ENCODE measurements around the gene TTC27.
"Not testable (repeated sequence)": the region's sequence is repeated elsewhere in the genome, so short reads cannot be mapped to it uniquely, and the experiment has no call there.

Gene TTC27

DNA sequence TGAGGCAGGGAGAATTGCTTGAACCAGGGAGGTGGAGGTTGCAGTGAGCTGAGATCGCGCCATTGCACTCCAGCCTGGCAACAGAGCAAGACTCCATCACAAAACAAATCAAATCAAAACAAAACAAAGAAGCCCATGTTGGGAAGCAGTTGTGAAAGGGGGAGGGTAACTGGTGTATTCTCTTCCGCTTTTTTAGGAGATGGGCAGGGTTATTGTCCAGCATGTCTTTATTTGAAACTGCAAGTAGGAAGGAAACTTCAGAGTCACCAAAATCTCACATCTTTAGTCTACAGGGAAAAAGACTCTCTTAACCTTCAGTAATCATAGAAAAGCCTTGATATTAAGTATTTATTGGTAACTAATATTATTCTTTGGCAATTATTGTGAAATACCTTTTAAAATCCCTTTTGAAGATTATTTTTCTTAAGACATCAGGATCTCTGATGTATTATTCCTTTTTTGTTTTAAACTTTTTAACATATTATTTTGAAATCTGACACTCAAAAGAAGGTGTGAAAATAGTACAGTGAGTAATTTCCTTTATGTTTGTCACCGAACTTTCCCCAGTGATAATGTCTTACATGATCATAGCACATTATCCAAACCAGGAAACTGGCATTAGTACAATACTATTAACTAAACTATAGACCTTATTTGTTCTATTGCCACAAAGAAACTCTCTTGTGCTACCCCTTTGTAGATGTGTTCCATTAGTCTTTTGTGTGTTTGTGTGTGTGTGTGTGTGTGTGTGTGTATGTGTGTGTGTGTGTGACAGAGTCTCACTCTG, 234.6 kb downstream of the TTC27 start:
- FAIRE-seq, result no peak

DNA sequence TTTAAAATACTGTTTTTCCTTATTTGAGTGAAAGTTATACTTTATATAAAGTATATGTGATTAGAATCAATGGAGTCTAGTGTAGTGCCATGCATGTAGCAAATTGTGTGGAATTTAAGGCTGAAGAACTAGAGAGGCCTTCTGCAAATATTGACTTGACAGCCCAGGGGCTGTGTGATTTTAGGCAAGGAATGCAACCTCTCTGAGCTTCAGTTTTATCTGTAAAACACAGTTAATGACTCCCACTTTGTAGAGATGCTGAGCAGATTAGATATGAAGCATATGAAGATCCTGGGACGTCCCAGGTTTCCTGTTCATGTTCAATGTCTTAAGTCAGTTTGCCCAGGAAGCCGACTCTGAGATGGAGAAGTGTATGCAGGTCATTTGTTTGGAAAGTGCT, 235.5 kb downstream of the TTC27 start:
- no peak for FAIRE-seq

DNA sequence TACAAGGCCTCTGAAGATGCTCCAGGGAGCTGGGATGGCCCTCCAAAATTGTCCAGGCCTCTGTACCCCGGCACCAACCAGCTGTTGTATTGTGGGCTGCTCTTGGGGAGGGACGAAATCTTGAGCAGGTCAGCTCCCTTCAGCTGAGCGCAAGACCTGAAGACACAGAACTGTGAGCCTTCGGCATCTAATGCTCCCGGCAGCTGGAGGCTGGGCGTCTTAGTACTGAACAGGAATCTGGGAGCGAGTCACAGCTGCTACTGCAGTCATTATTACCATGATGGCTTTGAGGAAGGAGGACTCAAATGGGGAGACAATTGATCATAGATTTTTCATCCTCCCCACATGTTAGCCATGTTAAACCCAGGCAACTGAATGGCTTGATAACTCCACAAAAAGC, 236.0 kb downstream of the TTC27 start:
- no peak for FAIRE-seq

DNA sequence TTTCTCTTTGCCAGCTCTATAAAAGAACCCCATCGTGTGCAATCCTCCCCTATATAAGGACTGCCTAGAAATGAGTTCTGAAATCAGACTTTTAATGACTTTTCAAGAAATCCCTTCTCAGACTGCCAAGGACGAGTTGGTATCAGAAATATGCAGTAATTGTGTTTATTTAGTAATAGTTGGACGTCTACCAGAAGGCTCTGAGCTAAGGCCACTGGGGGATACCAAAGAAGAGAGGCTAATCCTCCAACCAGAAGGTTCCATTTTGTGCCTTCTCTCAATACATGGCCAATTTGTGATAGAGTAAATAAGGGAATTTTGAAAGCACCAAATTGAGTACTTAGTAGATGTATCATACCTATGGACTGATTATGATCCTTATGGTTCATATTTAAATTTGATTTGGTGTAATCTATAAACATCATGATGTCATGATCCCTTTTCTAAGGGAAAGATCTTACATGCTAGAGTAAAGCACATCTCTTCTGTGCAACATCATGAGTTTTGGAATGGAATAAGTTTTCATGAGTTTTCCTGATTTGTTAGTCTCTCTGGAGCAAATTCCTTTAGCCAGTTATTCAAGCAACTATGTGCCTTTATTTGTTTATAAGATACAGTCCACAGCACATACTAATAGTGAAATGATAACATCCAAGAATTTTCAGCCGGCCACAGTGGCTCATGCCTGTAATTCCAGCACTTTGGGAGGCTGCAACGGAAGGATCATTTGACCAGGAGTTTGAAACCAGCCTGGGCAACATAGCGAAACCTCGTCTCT, 236.7 kb downstream of the TTC27 start:
- FAIRE-seq, result no peak

DNA sequence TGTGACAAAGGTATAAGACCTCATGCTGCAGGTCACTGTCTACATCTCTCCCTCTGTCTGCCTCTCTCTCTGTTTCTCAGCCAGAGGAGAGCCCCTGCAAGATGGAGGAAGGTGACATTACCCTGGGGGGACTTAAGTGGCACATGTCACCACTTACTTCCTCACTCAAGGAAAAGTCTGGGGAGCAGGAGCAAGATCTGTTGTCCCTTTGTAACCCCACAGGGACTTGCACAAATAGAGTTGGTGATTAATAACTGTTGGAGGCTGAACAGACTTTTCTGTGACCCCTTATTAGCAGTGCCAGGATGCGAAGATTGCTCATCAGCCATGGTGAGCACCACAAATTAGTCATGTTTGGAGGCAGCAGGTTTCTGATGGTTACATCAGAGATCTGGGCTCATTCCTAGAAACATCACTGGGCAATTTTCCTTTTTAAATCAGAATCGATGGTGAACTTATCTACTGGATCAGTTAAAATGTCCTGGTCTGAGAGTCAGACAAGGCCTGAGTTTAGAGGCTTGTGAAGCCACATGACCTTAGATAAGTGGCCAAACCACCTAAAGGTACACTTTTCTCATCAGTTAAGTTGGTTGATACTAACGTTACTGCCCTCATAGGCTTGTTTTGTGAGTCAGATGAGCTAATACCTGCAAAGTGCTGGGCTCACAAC, 237.7 kb downstream of the TTC27 start:
- FAIRE-seq, result no peak

DNA sequence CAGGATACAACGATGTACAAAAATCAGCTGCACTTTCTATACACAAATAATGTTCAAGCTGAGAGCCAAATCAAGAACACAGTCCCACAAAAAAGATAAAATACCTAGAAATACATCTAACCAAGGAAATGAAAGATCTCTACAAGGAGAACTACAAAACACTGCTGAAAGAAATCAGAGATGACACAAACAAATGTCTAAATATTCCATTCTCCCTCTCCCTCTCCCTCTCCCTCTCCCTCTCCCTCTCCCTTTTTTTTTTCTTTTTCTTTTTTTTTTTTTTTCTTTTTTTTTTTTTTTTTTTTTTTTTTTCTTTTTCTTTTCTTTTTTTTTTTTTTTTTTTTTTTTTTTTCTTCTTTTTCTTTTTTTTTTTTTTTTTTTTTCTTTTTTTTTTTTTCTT, 238.6 kb downstream of the TTC27 start:
- not testable (repeated sequence) for FAIRE-seq

Measured in islet of Langerhans (tissue), 1 donor.